IPS-NIHi7 (cell line): ENCODE results near the gene IGIP.

ENCODE experiments used
- DNase-seq: peaks from one replicate; pipeline ENCODE4 v3.0.0; 2012; ENCODE audit warnings: mixed read lengths; ENCODE audit errors: extremely low spot score

IGIP gene

DNA sequence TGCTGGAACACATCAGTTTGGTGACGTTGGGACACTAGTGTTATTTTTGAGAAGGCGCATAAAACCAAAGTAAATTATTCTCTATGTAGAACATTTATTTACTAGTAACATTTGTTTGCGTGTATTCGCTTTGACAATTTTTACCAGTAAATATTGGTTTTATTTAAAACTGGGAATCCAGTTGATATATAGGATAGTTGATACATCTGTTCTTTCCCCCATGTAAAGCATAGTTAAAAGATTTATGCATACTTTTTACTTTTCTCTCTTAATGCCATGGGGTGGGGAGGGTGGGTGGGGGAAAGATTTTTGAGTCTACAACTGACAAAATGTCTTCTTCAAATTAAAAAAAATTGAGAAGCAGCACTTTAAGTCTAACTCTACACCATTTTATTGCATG lies at the start of gene IGIP:
Gene IGIP, plus strand, starts transcription at position 301 of the 400 bp plus-strand sequence. CDS start 2,540 bp downstream, outside the sequence.
- no peak for DNase-seq

DNA sequence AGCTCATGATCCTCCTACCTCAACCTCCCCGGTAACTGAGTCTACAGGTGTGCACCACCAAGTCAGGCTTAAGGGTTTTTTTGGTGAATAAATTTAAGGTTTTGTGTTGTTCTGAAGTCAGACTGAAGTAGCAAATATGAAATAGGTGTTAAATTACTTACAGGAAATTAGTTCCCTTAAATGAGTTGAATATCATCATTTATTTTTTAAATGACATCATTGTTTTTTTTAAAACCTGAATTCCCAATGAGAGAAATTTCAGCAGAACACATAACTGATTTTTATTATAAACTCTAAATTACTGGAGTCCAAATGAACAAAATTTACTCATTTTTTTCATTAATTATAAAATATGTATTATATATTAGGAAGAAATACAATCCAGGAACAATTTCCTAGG lies 49.6 kb upstream of the IGIP start:
- no peak for DNase-seq

DNA sequence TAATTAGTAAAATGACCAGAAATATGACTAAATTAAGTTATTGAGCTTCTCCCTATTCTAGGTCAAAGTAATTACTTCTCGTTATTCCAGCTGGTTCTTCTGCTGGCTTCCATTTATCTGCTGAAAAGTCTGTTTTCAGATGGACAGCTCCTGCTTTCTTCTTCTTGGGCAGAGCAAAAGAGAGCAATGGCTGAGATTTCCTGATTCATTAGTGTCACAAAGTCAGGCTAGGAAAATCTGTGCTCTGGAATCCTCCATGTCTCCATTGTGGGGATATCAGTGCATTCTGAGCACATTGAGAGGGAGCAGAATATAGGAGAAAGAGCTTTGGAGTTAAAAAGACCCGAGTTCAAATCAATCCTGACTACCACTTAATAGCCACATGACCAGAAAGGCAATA lies 48.9 kb upstream of the IGIP start:
- DNase-seq, result no peak

DNA sequence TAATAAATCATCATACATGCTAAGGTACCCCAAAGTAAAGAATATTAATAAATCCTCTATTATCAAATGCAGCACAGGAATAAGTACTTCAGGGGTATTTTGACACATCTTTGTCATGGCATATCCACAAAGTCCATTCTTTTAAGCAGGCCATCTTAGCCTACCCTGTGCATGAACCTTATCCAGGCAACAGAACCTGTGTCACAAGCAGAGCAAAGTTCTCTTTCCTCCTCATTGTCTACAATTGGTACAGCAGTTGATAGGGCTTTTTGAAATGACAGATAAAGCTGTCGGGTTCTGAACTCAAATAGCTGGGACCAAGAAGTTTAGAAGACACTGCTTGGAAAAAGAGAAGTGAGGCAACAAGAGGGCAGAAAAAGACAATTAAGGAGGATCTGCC lies 42.6 kb upstream of the IGIP start:
- DNase-seq, result no peak

DNA sequence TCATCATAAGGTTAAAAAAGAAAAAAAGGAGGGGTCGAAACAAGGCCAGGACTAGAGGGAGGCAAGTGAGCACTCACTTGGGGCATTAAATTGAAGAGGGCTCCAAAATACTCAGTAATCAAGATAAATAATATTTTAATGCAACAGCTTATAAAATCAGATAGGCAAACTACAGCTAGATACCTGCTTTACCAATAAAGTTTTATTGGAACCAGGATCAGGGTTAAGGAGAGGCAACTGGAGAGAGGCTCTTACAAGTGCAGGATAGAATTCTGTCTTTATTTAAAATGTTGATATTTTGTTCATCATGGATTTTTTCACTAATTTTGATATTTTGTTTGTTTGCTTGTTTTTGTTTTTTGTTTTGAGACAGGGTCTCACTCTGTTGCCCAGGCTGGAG lies 42.1 kb upstream of the IGIP start:
- no peak for DNase-seq

DNA sequence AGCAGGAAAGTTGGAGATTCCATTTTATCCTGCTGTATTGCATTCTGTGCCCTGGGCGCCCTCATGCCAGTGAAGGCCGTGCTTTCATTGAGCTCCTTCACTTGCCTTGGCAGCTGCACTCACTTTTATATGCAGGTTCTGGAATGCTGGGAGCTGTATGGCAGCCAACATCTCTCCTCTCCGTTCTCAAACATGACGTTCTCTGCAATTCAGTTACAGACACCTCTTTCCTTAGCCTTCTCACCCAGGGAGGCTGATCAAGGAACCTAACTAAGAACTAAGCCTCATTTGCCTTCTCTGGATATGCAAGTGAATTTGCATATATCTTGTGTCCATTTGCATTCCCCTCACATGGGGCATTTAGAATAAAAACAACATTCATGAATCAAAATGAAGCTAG lies 41.2 kb upstream of the IGIP start:
- DNase-seq, result no peak

DNA sequence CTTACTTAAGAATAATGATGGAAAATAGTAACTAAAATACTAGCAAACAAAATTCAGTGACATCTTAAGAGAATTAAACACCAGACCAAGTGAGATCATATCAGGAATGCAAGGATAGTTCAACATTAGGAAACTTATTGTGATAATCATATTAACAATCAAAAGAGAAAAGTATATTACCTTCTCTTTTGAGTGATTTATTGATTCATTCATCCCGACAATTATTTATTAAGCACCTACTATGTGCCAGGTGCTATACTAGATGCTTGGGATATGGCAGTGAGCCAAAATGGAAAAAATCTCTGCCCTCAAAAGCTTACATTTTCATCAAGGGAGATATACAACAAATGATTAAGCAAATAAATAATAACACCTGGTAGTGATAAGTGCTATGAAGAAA lies 35.5 kb upstream of the IGIP start:
- no peak for DNase-seq

DNA sequence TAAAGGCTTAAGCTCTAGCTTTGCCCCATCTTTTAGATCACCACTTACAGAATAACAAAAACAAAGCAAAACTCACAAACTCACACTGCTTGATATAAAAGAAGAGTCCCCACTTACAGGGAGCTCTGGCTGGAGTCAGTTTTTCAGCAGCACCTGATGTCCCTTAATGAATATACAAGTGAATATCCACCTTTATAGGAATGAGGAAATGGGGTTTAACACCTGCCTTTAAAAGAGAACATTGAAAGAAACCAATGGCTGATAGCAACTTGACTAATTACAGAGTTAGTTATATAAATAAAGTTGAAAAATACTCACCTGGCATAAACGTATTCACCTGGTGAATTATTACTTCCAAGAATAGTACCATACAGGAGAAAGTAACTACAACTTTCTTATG lies 32.6 kb upstream of the IGIP start:
- no peak for DNase-seq

DNA sequence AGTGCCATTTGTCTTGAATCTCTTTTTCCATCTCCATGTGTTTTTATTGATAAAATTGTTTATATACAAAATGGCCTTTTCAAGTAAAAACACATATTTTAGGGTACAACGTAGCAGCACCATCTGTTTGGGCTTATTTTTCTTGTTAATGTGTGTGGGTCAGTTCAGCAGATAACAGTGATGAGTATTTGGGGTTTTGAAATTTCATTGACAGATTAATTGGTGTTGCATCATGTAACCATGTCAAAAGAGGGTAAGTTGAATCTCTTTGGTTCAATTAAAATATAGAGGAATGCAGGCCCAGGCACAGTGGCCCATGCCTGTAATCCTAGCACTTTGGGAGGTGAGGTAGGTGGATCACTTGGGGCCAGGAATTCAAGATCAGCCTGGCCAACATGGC lies 31.9 kb upstream of the IGIP start:
- DNase-seq, result no peak

DNA sequence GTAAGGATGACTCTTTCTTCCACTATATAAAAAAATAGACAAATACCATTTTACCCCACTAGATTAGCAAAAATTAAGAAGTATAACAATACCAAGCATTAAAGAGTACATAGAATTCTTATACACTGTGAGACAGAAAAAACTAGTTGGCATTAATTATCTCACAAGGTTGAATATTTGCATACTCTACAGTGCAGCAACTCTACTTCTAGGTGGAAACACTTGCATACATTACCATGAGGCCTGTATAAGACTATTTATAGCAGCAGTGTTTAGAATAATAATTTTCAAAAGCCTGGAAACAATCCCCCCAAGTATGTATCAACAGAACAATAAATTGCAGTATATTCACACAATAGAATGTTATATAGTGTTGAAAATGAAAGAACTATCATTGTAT lies 30.8 kb upstream of the IGIP start:
- no peak for DNase-seq

DNA sequence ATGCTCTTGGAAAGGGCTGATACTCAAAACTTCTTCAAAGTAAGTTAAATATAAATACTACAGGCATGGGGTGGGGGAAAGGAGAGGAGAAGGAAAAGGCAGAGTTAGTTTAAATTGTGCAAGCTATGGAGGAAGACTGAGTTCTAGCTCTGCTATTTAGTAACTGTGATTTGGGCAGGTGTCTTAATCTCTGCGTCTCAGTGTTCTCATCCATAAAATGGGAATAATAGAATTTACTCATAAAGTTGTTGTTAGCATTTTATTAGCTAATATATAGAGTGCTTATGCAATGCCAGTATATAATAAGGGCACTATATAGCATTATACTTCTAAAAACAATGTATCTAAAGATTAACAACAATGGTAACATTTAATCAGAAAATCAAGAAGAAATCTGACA lies 24.6 kb upstream of the IGIP start:
- DNase-seq, result no peak

DNA sequence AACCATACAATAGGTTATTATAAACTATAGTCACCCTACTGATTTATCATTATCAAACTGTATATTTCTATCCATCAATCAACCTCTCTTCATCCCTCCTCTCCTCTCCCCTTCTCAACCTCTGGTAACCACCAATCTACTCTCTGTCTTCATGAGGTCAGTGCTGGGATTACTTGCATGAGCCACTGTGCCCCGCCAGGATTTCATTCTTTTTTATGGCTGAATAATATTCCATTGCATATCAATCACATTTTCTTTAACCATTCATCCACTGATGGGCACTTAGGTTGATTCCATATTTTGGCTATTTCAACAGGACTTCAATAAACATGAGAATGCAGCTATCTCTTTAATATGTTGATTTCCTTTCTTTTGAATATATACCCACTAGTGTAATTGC lies 22.6 kb upstream of the IGIP start:
- DNase-seq, result no peak

DNA sequence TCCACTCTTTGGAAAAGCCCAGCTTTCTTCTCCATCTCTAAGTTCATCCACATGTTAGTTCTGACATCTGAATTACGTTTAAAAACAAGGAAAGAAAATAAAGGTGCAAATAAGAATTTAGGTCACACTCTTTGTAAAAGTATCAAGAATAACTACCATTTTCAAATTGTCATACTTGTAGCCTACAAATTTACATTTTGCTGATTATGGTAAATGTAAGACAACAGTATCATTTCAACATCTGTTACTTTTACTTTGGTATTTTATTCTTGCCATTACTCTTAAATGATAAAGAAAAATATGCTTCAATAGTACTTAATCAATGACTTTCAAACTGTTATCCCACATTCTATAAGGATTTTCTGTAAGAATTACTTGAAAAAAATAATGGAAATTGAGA lies 21.6 kb upstream of the IGIP start:
- DNase-seq, result no peak

DNA sequence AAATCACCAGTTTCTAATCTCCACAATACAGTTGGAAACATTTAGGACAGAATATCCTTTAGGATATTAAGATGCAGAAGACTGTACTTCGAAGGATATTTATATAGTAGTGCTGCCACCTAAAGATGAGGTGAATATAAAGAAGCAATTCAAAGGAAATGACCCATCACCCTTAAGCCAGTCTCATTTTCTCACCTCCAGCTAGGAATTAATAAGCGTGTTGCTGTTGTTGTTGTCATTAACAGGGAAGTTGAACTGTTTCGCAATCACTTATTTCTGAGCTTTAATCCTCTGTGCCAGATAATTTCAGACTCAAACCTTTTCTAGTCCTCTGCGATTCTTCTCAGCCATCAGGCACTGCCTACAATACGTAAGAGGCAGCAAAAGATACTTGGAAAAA lies 19.6 kb upstream of the IGIP start:
- no peak for DNase-seq

DNA sequence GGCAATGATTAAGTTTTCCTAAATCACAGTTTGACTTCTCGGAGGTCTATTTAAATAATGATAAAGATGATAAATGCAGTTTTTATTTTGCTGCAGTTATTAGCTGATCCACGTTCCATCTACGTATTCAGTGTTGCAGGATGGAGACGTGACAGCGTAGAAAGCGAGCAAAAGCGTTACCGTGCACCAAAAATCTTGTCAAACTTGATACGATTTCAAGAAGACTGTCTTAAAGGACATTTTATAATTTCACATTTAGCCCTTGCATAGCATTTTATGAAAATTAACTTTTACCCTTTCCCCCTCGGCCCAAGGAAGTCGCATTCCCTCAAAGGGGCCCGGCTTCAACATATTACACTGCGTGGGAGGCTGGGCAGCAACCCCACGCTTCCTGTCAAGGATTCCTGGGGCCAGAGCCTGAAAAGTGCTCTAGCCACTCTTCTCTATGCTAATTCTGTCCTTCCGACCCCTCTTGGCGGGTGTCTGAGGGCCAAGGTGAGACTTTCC lies 18.9 kb upstream of the IGIP start:
- DNase-seq, result no peak

DNA sequence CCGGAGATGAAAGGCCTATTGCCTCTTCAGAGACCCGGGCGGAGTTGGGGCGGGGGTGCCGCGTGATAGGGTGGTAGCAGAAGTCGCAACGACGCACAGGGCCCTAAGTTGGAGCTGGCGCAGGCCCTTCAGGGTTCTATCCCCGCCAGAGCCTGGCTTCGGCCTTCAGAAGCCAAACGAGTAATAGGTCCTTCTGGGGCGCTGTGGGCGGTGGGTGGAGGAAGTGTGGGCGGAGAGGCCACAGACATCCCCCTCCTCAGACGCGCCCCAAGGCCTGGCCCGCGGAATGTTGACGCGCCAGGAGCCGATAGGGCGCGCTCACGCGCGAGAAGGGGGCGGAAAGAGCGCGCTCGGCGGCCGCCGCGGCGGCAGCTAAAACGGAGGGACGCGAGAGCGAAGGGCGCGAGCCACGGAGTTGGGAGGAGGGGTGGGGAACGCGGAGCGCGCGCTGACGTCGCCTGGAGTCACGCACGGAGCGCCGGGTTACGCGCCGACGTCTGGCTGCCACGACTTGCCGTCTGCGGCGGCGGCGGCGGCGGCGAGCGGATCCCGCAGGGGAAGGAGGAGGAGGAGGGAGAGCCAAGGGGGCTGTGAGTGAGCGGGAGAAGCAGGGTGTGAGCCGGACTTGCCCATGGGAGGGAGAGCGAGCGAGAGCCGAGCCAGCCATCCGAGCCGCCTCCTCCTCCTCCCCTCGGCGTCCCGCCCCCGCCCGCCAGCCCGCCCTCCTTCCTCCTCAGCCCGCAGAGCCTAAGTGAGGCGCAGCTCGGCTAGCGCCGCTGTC lies 18.2 kb upstream of the IGIP start:
- peak; percentile 85 for DNase-seq

DNA sequence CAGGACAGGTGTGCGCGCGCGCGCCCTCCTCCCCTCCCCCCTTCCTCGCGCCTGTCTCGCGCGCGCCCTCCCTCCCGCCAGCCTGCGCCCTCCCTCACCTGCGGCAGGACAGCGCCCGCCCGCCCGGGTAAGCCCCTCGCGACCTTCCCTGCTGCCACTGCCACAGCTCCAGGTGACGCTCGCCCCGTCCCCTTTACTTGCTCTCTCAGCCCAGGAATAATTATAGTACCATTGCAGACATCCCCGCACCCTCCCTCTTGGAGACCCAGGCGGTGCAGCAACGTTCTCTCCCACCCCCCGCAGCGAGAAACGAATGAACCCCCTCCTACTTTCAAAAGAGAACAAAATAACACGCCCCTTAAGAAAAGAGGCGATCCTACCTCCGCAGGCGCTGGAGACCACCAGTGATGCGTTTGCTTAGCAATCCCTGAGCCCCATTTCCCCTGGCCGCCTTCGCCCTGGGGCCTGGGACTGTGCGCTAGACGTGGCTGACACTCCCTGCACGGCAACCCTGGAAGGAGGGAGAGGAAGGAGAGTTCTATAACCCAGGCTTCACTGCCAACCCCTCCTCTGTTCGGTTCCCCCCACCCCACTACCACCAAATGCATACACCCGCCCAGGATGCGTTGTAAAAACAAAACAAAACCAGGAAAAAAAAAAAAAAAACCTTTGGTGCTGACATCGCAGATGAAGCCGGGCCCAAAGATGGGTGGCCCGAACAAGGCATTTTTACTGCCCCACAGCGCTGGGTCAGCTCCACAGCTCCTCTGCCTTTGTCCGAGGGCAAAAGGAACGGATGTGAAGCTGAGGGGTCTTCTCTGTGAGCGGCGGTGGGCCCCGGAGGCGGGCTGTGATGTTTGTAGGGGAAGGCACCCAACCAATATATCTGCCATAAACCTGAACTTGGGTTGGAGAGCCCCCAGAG lies 17.4 kb upstream of the IGIP start:
- peak; percentile 25 for DNase-seq

DNA sequence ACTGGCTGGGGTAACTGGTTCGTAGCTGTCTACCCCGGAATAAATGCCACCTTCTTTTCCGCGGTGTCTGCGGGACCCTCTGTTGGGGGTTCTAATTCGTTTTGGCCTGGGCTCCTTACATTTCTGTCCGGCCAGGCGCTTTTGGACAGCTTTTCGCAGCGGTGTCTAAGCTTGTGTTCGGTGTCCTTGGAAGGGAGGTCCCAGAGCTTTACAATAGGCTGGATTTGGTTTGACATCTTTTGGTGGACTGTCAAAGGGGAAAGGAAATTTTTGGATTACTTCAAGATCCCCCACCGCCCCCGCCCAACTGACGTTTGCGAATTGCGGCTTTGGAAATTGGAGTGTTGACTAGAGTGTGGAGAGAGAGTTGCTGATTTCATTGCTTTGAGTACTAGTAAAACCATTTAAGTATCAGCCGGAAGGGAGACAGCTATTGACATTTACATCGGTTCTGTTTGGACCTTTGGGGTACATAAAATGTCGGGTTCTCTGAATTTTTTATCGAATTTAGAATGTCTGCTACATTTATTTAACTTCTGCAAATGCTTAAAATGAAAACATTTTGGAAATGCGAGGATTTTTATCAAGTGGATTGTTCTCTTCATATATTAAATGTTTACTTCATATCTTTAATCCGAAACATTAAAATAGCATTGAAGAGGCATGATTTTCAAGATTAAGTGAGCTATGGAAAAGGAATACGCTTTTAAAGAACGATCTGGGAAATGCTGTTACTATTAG lies 16.5 kb upstream of the IGIP start:
- DNase-seq, result no peak

DNA sequence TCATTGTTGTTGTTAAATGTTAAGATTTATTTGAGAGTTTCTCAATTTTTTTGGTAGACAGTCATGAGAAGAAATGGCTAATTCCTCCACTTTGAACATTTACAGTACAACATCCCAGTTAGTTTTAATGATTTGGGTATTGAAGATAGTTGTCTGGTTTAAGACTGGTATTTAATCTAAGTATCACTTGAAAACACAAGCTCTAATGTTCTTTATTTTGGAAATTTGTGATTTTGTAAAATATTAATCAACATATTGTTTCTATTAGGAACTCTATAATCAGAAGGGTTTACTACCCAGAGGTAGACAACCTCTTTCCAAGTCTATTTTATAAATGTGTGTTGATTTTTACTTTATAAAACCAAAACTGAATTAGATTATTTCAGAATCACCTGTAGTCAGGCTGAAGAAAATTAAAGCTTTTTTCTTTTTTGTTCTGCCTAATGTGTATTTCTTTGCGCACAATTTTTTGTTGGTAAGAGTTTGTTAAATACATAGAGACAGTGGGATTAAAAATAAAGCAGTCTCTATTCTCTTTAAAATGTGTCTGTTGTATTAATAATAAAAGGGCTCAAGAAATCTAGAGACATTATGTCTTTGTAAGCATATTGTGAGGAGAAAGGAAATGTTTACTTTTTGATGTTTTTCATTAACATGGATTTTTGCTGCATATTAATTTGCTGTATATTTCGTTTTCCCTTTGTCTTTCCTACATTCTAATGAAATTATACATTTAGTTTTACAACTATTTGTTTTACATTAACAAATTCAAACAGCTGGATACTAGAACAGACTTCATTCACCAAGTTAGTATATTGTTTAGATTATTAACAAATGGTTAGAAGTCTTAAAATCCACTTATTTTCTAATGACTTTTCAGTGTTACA lies 15.7 kb upstream of the IGIP start:
- no peak for DNase-seq

DNA sequence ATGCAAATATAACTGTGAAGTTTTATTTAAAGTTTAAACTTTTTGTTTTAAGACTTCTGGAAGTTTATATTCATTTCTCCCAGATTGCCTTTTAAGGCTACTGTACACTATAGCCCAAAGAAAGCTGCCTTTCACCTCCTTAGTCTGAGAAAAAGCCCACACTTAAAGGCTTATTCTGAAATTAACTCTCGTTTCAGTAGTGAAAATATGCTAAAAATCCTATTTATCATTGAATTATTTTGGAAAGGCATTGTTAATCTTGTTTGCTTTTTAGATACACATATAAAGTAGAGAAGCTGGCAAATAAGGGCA lies 15.1 kb upstream of the IGIP start:
- no peak for DNase-seq
